ENCODE results near the gene WNK3. TPM values are rescaled to one million over a fixed set of nuclear protein-coding genes. Genes with fewer than 3 reads are reported as not detected.
"Not testable (repeated sequence)": the region's sequence is repeated elsewhere in the genome, so short reads cannot be mapped to it uniquely, and the experiment has no call there.

WNK3 gene
- total RNA-seq, 4 donors from 2014 or later: 0.25 to 1.2 (median 0.68) TPM

- H3K4me3 ChIP-seq (ENCODE audit: low read depth, poor library complexity, severe bottlenecking): no peak overlapping the region
- intact Hi-C loops (cut with DNase I; ENCODE audit: low total_unique reads): no loop called here
- TF ChIP-seq CTCF (IDR thresholded peaks at IDR 0.05) (no peak), POLR2A (IDR thresholded peaks at IDR 0.05) (no peak)
- WGBS, 2 donors: 5 to 48% methylated on average over 13 to 54 of the region's 54 CpGs
- peak in 1 of 2 donors; percentile 16 for DNase-seq (ENCODE audit: low spot score in 2 of 2)
Measured at GRCh38 chrX:54358424-54359211, 772 bp upstream of the WNK3 start.

GRCh38 chrX:54352677-54353076, 5.2 kb downstream of the WNK3 start:
- intact Hi-C loops (cut with DNase I; ENCODE audit: low total_unique reads): no loop called here
- H3K4me3 ChIP-seq (ENCODE audit: low read depth, poor library complexity, severe bottlenecking): no peak overlapping the region
- DNase-seq (ENCODE audit: low spot score in 2 of 2): no peak
- 92 to 96% methylated on average over 2 of the region's 2 CpGs for WGBS, 2 donors
- TF ChIP-seq POLR2A (IDR thresholded peaks at IDR 0.05) (no peak), CTCF (IDR thresholded peaks at IDR 0.05) (no peak)

- H3K4me3 ChIP-seq (ENCODE audit: low read depth, poor library complexity, severe bottlenecking); intact Hi-C loops (cut with DNase I; ENCODE audit: low total_unique reads); DNase-seq (ENCODE audit: low spot score in 2 of 2): not testable (repeated sequence)
- WGBS, 2 donors: 96 to 99% methylated on average over 10 of the region's 10 CpGs
Measured at GRCh38 chrX:54337383-54337782, 20.5 kb downstream of the WNK3 start.

- intact Hi-C loops (cut with DNase I; ENCODE audit: low total_unique reads): no loop called here
- 79 to 90% methylated on average over 8 of the region's 8 CpGs for WGBS, 2 donors
- DNase-seq (ENCODE audit: low spot score in 2 of 2): no peak
- H3K4me3 ChIP-seq (ENCODE audit: low read depth, poor library complexity, severe bottlenecking): no peak overlapping the region
- TF ChIP-seq POLR2A (IDR thresholded peaks at IDR 0.05): no peak
- TF ChIP-seq CTCF (IDR thresholded peaks at IDR 0.05): no peak
Measured at GRCh38 chrX:54325077-54325476, 32.8 kb downstream of the WNK3 start.

GRCh38 chrX:54320067-54320466, 37.8 kb downstream of the WNK3 start:
- WGBS, 2 donors: 95 to 100% methylated on average over 1 of the region's 1 CpG
- TF ChIP-seq CTCF (IDR thresholded peaks at IDR 0.05) (no peak), POLR2A (IDR thresholded peaks at IDR 0.05) (no peak)
- intact Hi-C loops (cut with DNase I; ENCODE audit: low total_unique reads): no loop called here
- no peak for DNase-seq (ENCODE audit: low spot score in 2 of 2)
- H3K4me3 ChIP-seq (ENCODE audit: low read depth, poor library complexity, severe bottlenecking): no peak overlapping the region

- TF ChIP-seq CTCF (IDR thresholded peaks at IDR 0.05): no peak
- TF ChIP-seq POLR2A (IDR thresholded peaks at IDR 0.05): no peak
- intact Hi-C loops (cut with DNase I; ENCODE audit: low total_unique reads): no loop called here
- no peak overlapping the region for H3K4me3 ChIP-seq (ENCODE audit: low read depth, poor library complexity, severe bottlenecking)
- WGBS, 2 donors: 79 to 94% methylated on average over 2 of the region's 2 CpGs
- no peak for DNase-seq (ENCODE audit: low spot score in 2 of 2)
Measured at GRCh38 chrX:54306379-54306778, 51.5 kb downstream of the WNK3 start.

All from lower leg skin (tissue), 4 donors.